Activated CD4-positive, alpha-beta T cell treated with anti-CD3 and anti-CD28 coated beads, Interleukin-2, amount 10 ng/mL, durations not matched to agents 24 days and 14 days (primary cell): ENCODE measurements around the gene STT3A. TPM values are rescaled to one million over a fixed set of nuclear protein-coding genes. Genes with fewer than 3 reads are reported as not detected.
"Not testable (repeated sequence)": the region's sequence is repeated elsewhere in the genome, so short reads cannot be mapped to it uniquely, and the experiment has no call there.

Experiments
- DNase-seq: peaks from one replicate; pipeline ENCODE4 v3.0.0; 2022
- H3K27ac Mint-ChIP-seq: one replicate; pipeline ENCODE4 v1.8.0; 2022; ENCODE audit warnings: mild to moderate bottlenecking, mixed read lengths
- H3K27me3 Mint-ChIP-seq: one replicate; pipeline ENCODE4 v1.8.0; 2022; ENCODE audit warnings: mixed read lengths
- H3K36me3 Mint-ChIP-seq: one replicate; pipeline ENCODE4 v1.8.0; 2022; ENCODE audit warnings: low read depth, mild to moderate bottlenecking, mixed read lengths
- H3K4me1 Mint-ChIP-seq: one replicate; pipeline ENCODE4 v1.8.0; 2021; ENCODE audit warnings: mixed read lengths
- H3K4me3 Mint-ChIP-seq: one replicate; pipeline ENCODE4 v1.8.0; 2022; ENCODE audit warnings: mild to moderate bottlenecking, moderate library complexity, mixed read lengths
- H3K9me3 Mint-ChIP-seq: one replicate; pipeline ENCODE4 v1.8.0; 2021; ENCODE audit warnings: mixed read lengths
- intact Hi-C: fragments of 100-400 bp; cut with micrococcal nuclease; formaldehyde crosslinking; loops from one replicate; pipeline ENCODE4 v1.15.1; 2023
- total RNA-seq: library from RNA; stranded (reverse); gene quantifications from 2 replicates; pipeline ENCODE4 v1.2.3, GENCODE V29; 2022

Gene STT3A
- total RNA-seq, 1 donor from 2014 or later = 183 TPM

- H3K36me3 Mint-ChIP-seq = peaks cover 33% of the 10 kb centered on the region
Observed at GRCh38 chr11:125570952-125571351, 21.7 kb upstream of the STT3A start.

GRCh38 chr11:125572916-125573315 is 19.7 kb upstream of the STT3A start:
- no peak for DNase-seq
- Mint-ChIP-seq H3K27me3 (no peaks in the 10 kb centered on the region), H3K27ac (no peak overlapping the region), H3K4me3 (no peak overlapping the region), H3K9me3 (no peaks in the 10 kb centered on the region), H3K4me1 (peaks cover 21% of the 10 kb centered on the region), H3K36me3 (peaks cover 48% of the 10 kb centered on the region)
- intact Hi-C loops = loop anchor here (5.0 kb wide), 1 partner anchor 639 kb away; the partner anchor contains the start of genes FAM118B and RPUSD4

More at GRCh38 chr11:125570952-125571351, 21.7 kb upstream of the STT3A start:
- Mint-ChIP-seq H3K9me3 (no peaks in the 10 kb centered on the region), H3K4me3 (peak overlapping the region; percentile 96), H3K4me1 (peaks cover 18% of the 10 kb centered on the region), H3K27me3 (no peaks in the 10 kb centered on the region), H3K27ac (peak overlapping the region; percentile 91)
- intact Hi-C loops = loop anchor here (1.0 to 5.0 kb wide), 2 partner anchors 57 to 641 kb away; partner anchors contain the start of genes FAM118B and RPUSD4
- no peak for DNase-seq

- H3K27me3 Mint-ChIP-seq, H3K4me3 Mint-ChIP-seq, H3K4me1 Mint-ChIP-seq, DNase-seq, intact Hi-C loops, H3K9me3 Mint-ChIP-seq: not testable (repeated sequence)
- Mint-ChIP-seq H3K36me3 (peaks cover 64% of the 10 kb centered on the region), H3K27ac (peak overlapping the region; percentile 43)
Observed at GRCh38 chr11:125577181-125577580, 15.5 kb upstream of the STT3A start.

GRCh38 chr11:125578783-125579182 is 13.9 kb upstream of the STT3A start:
- H3K4me1 Mint-ChIP-seq = peaks cover 5% of the 10 kb centered on the region
- no peaks in the 10 kb centered on the region for H3K27me3 Mint-ChIP-seq
- intact Hi-C loops = no loop called here
- H3K27ac Mint-ChIP-seq = no peak overlapping the region
- peaks cover 67% of the 10 kb centered on the region for H3K36me3 Mint-ChIP-seq
- H3K9me3 Mint-ChIP-seq = no peaks in the 10 kb centered on the region
- no peak overlapping the region for H3K4me3 Mint-ChIP-seq
- no peak for DNase-seq

GRCh38 chr11:125579811-125580210 is 12.8 kb upstream of the STT3A start:
- no peak for DNase-seq
- Mint-ChIP-seq H3K4me3 (no peak overlapping the region), H3K36me3 (peaks cover 68% of the 10 kb centered on the region), H3K9me3 (no peaks in the 10 kb centered on the region), H3K4me1 (peaks cover 5% of the 10 kb centered on the region), H3K27me3 (no peaks in the 10 kb centered on the region), H3K27ac (no peak overlapping the region)
- intact Hi-C loops = no loop called here

GRCh38 chr11:125583496-125583895 is 9.2 kb upstream of the STT3A start:
- DNase-seq = no peak
- Mint-ChIP-seq H3K4me3 (no peak overlapping the region), H3K4me1 (peaks cover 4% of the 10 kb centered on the region), H3K36me3 (peaks cover 44% of the 10 kb centered on the region), H3K27me3 (no peaks in the 10 kb centered on the region), H3K27ac (no peak overlapping the region), H3K9me3 (no peaks in the 10 kb centered on the region)
- intact Hi-C loops = no loop called here

- Mint-ChIP-seq H3K27me3 (no peaks in the 10 kb centered on the region), H3K27ac (no peak overlapping the region), H3K36me3 (peaks cover 32% of the 10 kb centered on the region), H3K4me3 (no peak overlapping the region), H3K4me1 (peaks cover 7% of the 10 kb centered on the region), H3K9me3 (no peaks in the 10 kb centered on the region)
- intact Hi-C loops = no loop called here
- no peak for DNase-seq
Observed at GRCh38 chr11:125585487-125585886, 7.2 kb upstream of the STT3A start.

GRCh38 chr11:125586623-125587022 is 6.0 kb upstream of the STT3A start:
- Mint-ChIP-seq H3K9me3 (no peaks in the 10 kb centered on the region), H3K27me3 (no peaks in the 10 kb centered on the region), H3K4me3 (no peak overlapping the region), H3K4me1 (peaks cover 11% of the 10 kb centered on the region), H3K36me3 (peaks cover 26% of the 10 kb centered on the region), H3K27ac (no peak overlapping the region)
- intact Hi-C loops = no loop called here
- DNase-seq = no peak

- Mint-ChIP-seq H3K4me1 (peaks cover 14% of the 10 kb centered on the region), H3K9me3 (no peaks in the 10 kb centered on the region), H3K4me3 (no peak overlapping the region), H3K27ac (no peak overlapping the region), H3K36me3 (peaks cover 26% of the 10 kb centered on the region), H3K27me3 (no peaks in the 10 kb centered on the region)
- DNase-seq = no peak
- intact Hi-C loops = no loop called here
Observed at GRCh38 chr11:125587480-125587879, 5.2 kb upstream of the STT3A start.

- peaks cover 15% of the 10 kb centered on the region for H3K4me1 Mint-ChIP-seq
- no peak overlapping the region for H3K27ac Mint-ChIP-seq
- peaks cover 23% of the 10 kb centered on the region for H3K36me3 Mint-ChIP-seq
- no peak for DNase-seq
- intact Hi-C loops = no loop called here
- H3K9me3 Mint-ChIP-seq = no peaks in the 10 kb centered on the region
- H3K27me3 Mint-ChIP-seq = no peaks in the 10 kb centered on the region
- H3K4me3 Mint-ChIP-seq = no peak overlapping the region
Observed at GRCh38 chr11:125588505-125588904, 4.1 kb upstream of the STT3A start.

- peak; percentile 82 for DNase-seq
- intact Hi-C loops = loop anchor here (1.0 kb wide), 7 partner anchors 22 to 713 kb away; partner anchors contain the start of genes CHEK1, DCPS, EI24 and FAM118B
- H3K27me3 Mint-ChIP-seq = no peaks in the 10 kb centered on the region
- peak overlapping the region; percentile 98 for H3K4me3 Mint-ChIP-seq
- H3K36me3 Mint-ChIP-seq = peaks cover 24% of the 10 kb centered on the region
- H3K27ac Mint-ChIP-seq = peak overlapping the region; percentile 95
- H3K9me3 Mint-ChIP-seq = no peaks in the 10 kb centered on the region
- peaks cover 35% of the 10 kb centered on the region for H3K4me1 Mint-ChIP-seq
Observed at GRCh38 chr11:125591649-125592304, 875 bp upstream of the STT3A start.

GRCh38 chr11:125593114-125593820 is 615 bp downstream of the STT3A start:
- Mint-ChIP-seq H3K36me3 (peaks cover 37% of the 10 kb centered on the region), H3K4me3 (peak overlapping the region; percentile 98), H3K27ac (peak overlapping the region; percentile 95), H3K9me3 (no peaks in the 10 kb centered on the region), H3K4me1 (peaks cover 36% of the 10 kb centered on the region), H3K27me3 (no peaks in the 10 kb centered on the region)
- DNase-seq = no peak
- intact Hi-C loops = no loop called here

- H3K4me1 Mint-ChIP-seq = peaks cover 30% of the 10 kb centered on the region
- DNase-seq = no peak
- intact Hi-C loops = no loop called here
- H3K27ac Mint-ChIP-seq = no peak overlapping the region
- peak overlapping the region; percentile 66 for H3K4me3 Mint-ChIP-seq
- no peaks in the 10 kb centered on the region for H3K9me3 Mint-ChIP-seq
- no peaks in the 10 kb centered on the region for H3K27me3 Mint-ChIP-seq
- H3K36me3 Mint-ChIP-seq = peaks cover 45% of the 10 kb centered on the region
Observed at GRCh38 chr11:125594958-125595357, 2.3 kb downstream of the STT3A start.

- DNase-seq = no peak
- Mint-ChIP-seq H3K27me3 (no peaks in the 10 kb centered on the region), H3K27ac (no peak overlapping the region), H3K9me3 (no peaks in the 10 kb centered on the region), H3K36me3 (peaks cover 63% of the 10 kb centered on the region), H3K4me1 (peaks cover 10% of the 10 kb centered on the region), H3K4me3 (no peak overlapping the region)
- intact Hi-C loops = no loop called here
Observed at GRCh38 chr11:125600663-125601062, 8.0 kb downstream of the STT3A start.
